ENCODE results near the gene PCID2. TPM values are rescaled to one million over a fixed set of nuclear protein-coding genes. Genes with fewer than 3 reads are reported as not detected.

The PCID2 gene
- polyA plus RNA-seq, 1 of the 3 experiments (the other 2 are of a cell fraction) = 69.8 TPM

- Histone ChIP-seq H3K9ac (no peak overlapping the region), H3K27me3 (ENCODE audit: insufficient read depth) (no peaks in the 10 kb centered on the region), H3K4me2 (no peak overlapping the region), H3K27ac (ENCODE audit: low read depth in 2 of 2, low read length in 1 of 2) (no peak overlapping the region), H3K9me3 (no peaks in the 10 kb centered on the region), H3K36me3 (replicated peaks in 1 of 2; ENCODE audit: control insufficient read depth in 1 of 2, insufficient read depth in 2 of 2, low read length in 1 of 2) (peaks cover 17 to 21% of the 10 kb centered on the region in 2 experiments), H3F3A (replicated peaks; ENCODE audit: insufficient read depth) (peaks cover 12% of the 10 kb centered on the region), H3K9me2 (no peaks in the 10 kb centered on the region), H2AFZ (ENCODE audit: low read depth) (no peak overlapping the region), H3K4me1 (ENCODE audit: control insufficient read depth in 1 of 2, insufficient read depth in 2 of 2, low read depth in 1 of 2, low read length in 1 of 2) (peaks cover 7 to 13% of the 10 kb centered on the region in 2 experiments; a peak in 2 of 4 replicates), H3K4me3 (ENCODE audit: low read depth in 2 of 2, low read length in 1 of 2) (no peak overlapping the region), H3K79me2 (ENCODE audit: insufficient read depth) (peaks cover 100% of the 10 kb centered on the region), H4K20me1 (ENCODE audit: insufficient read depth) (peaks cover 83% of the 10 kb centered on the region)
- 98% methylated on average over 9 of the region's 14 CpGs for WGBS (ENCODE audit: low lambda C conversion rate)
- no peak for DNase-seq
- POLR2A ChIA-PET = no interaction called here
- CTCF ChIA-PET = interaction anchor here (0.9 to 1.8 kb wide), 3 partner anchors 9 to 19 kb away, joined by 3 to 4 read pairs (median 3); partner anchors contain the start of genes CUL4A and PCID2
- TF ChIP-seq ELF1 (IDR thresholded peaks at IDR 0.05) (no peak), ZBTB33 (IDR thresholded peaks at IDR 0.05; ENCODE audit: borderline replicate concordance, low read depth) (no peak), SMC3 (IDR thresholded peaks at IDR 0.05; ENCODE audit: low read depth, low read length) (no peak), EZH2phosphoT487 (IDR thresholded peaks at IDR 0.05; ENCODE audit: borderline replicate concordance, low read depth) (no peak), CTCF (IDR thresholded peaks at IDR 0.05) (no peak), FOXJ3 (CRISPR knock-in tag; IDR thresholded peaks at IDR 0.05) (no peak), CHD2 (IDR thresholded peaks at IDR 0.05; ENCODE audit: low read length, partially characterized antibody) (no peak), REST (IDR thresholded peaks at IDR 0.05; ENCODE audit: low read depth, low read length) (no peak), NFIC (IDR thresholded peaks at IDR 0.05; ENCODE audit: borderline replicate concordance) (no peak)
Measured at GRCh38 chr13:113219256-113219940, 10.9 kb upstream of the PCID2 start.

All from SK-N-SH (cell line).